Calu3 (cell line): ENCODE results near the gene DNHD1. TPM values are rescaled to one million over a fixed set of nuclear protein-coding genes. Genes with fewer than 3 reads are reported as not detected.

Experiments used
- BruUV-seq: library from RNA; stranded (reverse); fragments of 400-500 nt; replicated peaks from 2 replicates; lab custom pipeline; 2021; lab: Mats Ljungman, UMichigan
- CTCF ChIA-PET: fragments of 300-600 bp; sonication (Branson Sonifier 250); formaldehyde crosslinking; loops from one replicate; lab custom pipeline; 2022; ENCODE audit warnings: antibody characterized with exemption; lab: Charles Lee
- DNase-seq: peaks from one replicate; pipeline ENCODE4 v3.0.0; 2022
- H3K27ac Mint-ChIP-seq: one replicate; pipeline ENCODE4 v1.8.0; 2022; ENCODE audit warnings: mixed read lengths; ENCODE audit not compliant: unreplicated experiment
- H3K27me3 Mint-ChIP-seq: one replicate; pipeline ENCODE4 v1.8.0; 2022; ENCODE audit warnings: mixed read lengths; ENCODE audit not compliant: unreplicated experiment
- H3K36me3 Mint-ChIP-seq: one replicate; pipeline ENCODE4 v1.8.0; 2022; ENCODE audit warnings: mild to moderate bottlenecking, moderate library complexity, mixed read lengths; ENCODE audit not compliant: insufficient read depth, unreplicated experiment
- H3K4me1 Mint-ChIP-seq: one replicate; pipeline ENCODE4 v1.8.0; 2022; ENCODE audit warnings: mild to moderate bottlenecking, low read depth, mixed read lengths; ENCODE audit not compliant: unreplicated experiment
- H3K4me3 Mint-ChIP-seq: one replicate; pipeline ENCODE4 v1.8.0; 2022; ENCODE audit warnings: mild to moderate bottlenecking, low read depth, moderate library complexity, mixed read lengths; ENCODE audit not compliant: unreplicated experiment
- H3K9me3 Mint-ChIP-seq: one replicate; pipeline ENCODE4 v1.8.0; 2022; ENCODE audit warnings: low read depth, mixed read lengths; ENCODE audit not compliant: unreplicated experiment
- CTCF ChIP-seq: fragments of 200-600 bp; IDR thresholded peaks from one replicate; pipeline ENCODE4 v1.8.0; 2022; ENCODE audit warnings: antibody characterized with exemption; ENCODE audit not compliant: unreplicated experiment
- intact Hi-C: fragments of 100-400 bp; cut with micrococcal nuclease; formaldehyde crosslinking; loops from one replicate; pipeline ENCODE4 v1.10.0; 2022; ENCODE audit not compliant: unreplicated experiment
- total RNA-seq: library from RNA; stranded (reverse); gene quantifications from 2 replicates; pipeline ENCODE4 v1.2.3, GENCODE V29; 2022

The DNHD1 gene
- total RNA-seq, 1 experiment from 2014 or later = 41.2 TPM

GRCh38 chr11:6481924-6482275 lies 15.2 kb upstream of the DNHD1 start:
- DNase-seq = no peak
- Mint-ChIP-seq H3K27ac (peak overlapping the region; percentile 92), H3K9me3 (no peaks in the 10 kb centered on the region), H3K27me3 (no peaks in the 10 kb centered on the region), H3K36me3 (peaks cover 64% of the 10 kb centered on the region), H3K4me3 (peak overlapping the region; percentile 97), H3K4me1 (peaks cover 27% of the 10 kb centered on the region)
- CTCF ChIA-PET = interaction anchor here (1.1 to 1.2 kb wide), 3 partner anchors 22 to 103 kb away, joined by 3 to 9 read pairs (median 5); no protein-coding TSS in a partner anchor
- intact Hi-C loops = loop anchor here (10.0 kb wide), 1 partner anchor 133 kb away; the partner anchor contains the start of genes TAF10 and TPP1
- BruUV-seq = TSS peak; percentile 35
- no peak for TF ChIP-seq CTCF

- Mint-ChIP-seq H3K4me3 (peak overlapping the region; percentile 97), H3K36me3 (peaks cover 60% of the 10 kb centered on the region), H3K9me3 (no peaks in the 10 kb centered on the region), H3K27me3 (no peaks in the 10 kb centered on the region), H3K4me1 (peaks cover 27% of the 10 kb centered on the region), H3K27ac (peak overlapping the region; percentile 33)
- BruUV-seq = no TSS peak
- intact Hi-C loops = loop anchor here (10.0 kb wide), 1 partner anchor 132 kb away; the partner anchor contains the start of genes TAF10 and TPP1
- DNase-seq = no peak
- no peak for TF ChIP-seq CTCF
- CTCF ChIA-PET = interaction anchor here (1.1 kb wide), 1 partner anchor 22 kb away, joined by 5 read pairs; no protein-coding TSS in a partner anchor
Observed at GRCh38 chr11:6482441-6482840, 14.6 kb upstream of the DNHD1 start.

DNA sequence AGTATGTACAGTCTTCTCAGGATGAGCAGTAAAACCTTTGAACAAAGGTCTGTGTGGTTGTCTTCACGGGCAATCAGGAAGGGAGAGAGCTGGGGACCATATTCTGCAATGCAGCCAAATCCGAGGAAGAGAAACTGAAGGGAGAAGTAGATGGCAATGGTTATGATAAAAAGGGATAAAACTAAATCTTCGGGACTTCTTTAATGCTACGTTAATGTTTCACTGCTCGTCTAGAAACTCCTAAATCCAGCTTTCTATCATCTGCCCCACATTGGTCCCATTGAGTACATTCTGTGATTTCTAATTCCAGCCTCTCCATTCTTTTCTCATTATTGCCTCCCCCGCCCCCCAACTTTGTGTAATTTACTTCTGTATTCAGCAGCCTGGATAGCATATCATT lies 14.1 kb upstream of the DNHD1 start:
- H3K9me3 Mint-ChIP-seq = no peaks in the 10 kb centered on the region
- peaks cover 59% of the 10 kb centered on the region for H3K36me3 Mint-ChIP-seq
- peak overlapping the region; percentile 97 for H3K4me3 Mint-ChIP-seq
- H3K27me3 Mint-ChIP-seq = no peaks in the 10 kb centered on the region
- intact Hi-C loops = loop anchor here (10.0 kb wide), 1 partner anchor 132 kb away; the partner anchor contains the start of genes TAF10 and TPP1
- TF ChIP-seq CTCF = no peak
- H3K27ac Mint-ChIP-seq = peak overlapping the region; percentile 33
- no TSS peak for BruUV-seq
- CTCF ChIA-PET = no interaction called here
- H3K4me1 Mint-ChIP-seq = peaks cover 27% of the 10 kb centered on the region
- DNase-seq = no peak

- H3K9me3 Mint-ChIP-seq = no peaks in the 10 kb centered on the region
- intact Hi-C loops = loop anchor here (10.0 kb wide), 1 partner anchor 129 kb away; the partner anchor contains the start of genes TAF10 and TPP1
- no peak for DNase-seq
- no TSS peak for BruUV-seq
- H3K36me3 Mint-ChIP-seq = peaks cover 36% of the 10 kb centered on the region
- H3K4me3 Mint-ChIP-seq = no peak overlapping the region
- TF ChIP-seq CTCF = no peak
- H3K27ac Mint-ChIP-seq = no peak overlapping the region
- CTCF ChIA-PET = no interaction called here
- H3K27me3 Mint-ChIP-seq = no peaks in the 10 kb centered on the region
- H3K4me1 Mint-ChIP-seq = peaks cover 15% of the 10 kb centered on the region
Observed at GRCh38 chr11:6485661-6486060, 11.4 kb upstream of the DNHD1 start.
